ENCODE results near the gene RND3.

GRCh38 chr2:150475479-150476250 is 11.8 kb downstream of the RND3 start:
- TF ChIP-seq POLR2A (IDR thresholded peaks at IDR 0.05; ENCODE audit: low read depth, low read length) (no peak), POLR2AphosphoS5 (IDR thresholded peaks at IDR 0.05; ENCODE audit: low read depth, low read length) (no peak), POU2F2 (IDR thresholded peaks at IDR 0.05; ENCODE audit: low read depth, low read length) (no peak), TAF1 (IDR thresholded peaks at IDR 0.05; ENCODE audit: low read depth, low read length) (no peak), PAX5 (IDR thresholded peaks at IDR 0.05; ENCODE audit: insufficient read depth, low read length, severe bottlenecking) (no peak), SPI1 (IDR thresholded peaks at IDR 0.05; ENCODE audit: low read depth, low read length) (no peak)
